ENCODE results near the gene AVP. TPM values are rescaled to one million over a fixed set of nuclear protein-coding genes. Genes with fewer than 3 reads are reported as not detected.
A peak's percentile ranks its signal among the peaks of the same experiment; 100 is the strongest.
"Not testable (repeated sequence)": the region's sequence is repeated elsewhere in the genome, so short reads cannot be mapped to it uniquely, and the experiment has no call there.

AVP gene
- total RNA-seq, 1 donor from 2014 or later, result not detected

- Histone ChIP-seq H3K9me3 (no peaks in the 10 kb centered on the region), H3K27ac (peak overlapping the region; percentile 7), H3K36me3 (peaks cover 27% of the 10 kb centered on the region), H3K27me3 (ENCODE audit: low read depth) (no peaks in the 10 kb centered on the region), H3K4me1 (no peaks in the 10 kb centered on the region), H3K4me3 (no peak overlapping the region)
- no peak for TF ChIP-seq CTCF (IDR thresholded peaks at IDR 0.05)
- ATAC-seq, result no peak
- no peak for DNase-seq
- intact Hi-C loops (cut with DNase I), result no loop called here
These were observed 37.6 kb upstream of the AVP start for GRCh38 chr20:3121955-3122610.

- Histone ChIP-seq H3K36me3 (peaks cover 27% of the 10 kb centered on the region), H3K27me3 (ENCODE audit: low read depth) (no peaks in the 10 kb centered on the region), H3K4me1 (no peaks in the 10 kb centered on the region), H3K9me3 (no peaks in the 10 kb centered on the region), H3K4me3 (no peak overlapping the region), H3K27ac (peak overlapping the region; percentile 7)
- DNase-seq (no peak), ATAC-seq (no peak)
- intact Hi-C loops (cut with DNase I), result no loop called here
- TF ChIP-seq CTCF (IDR thresholded peaks at IDR 0.05), result no peak
These were observed 36.9 kb upstream of the AVP start for GRCh38 chr20:3121271-3121911.

GRCh38 chr20:3119044-3119443, 34.5 kb upstream of the AVP start:
- TF ChIP-seq CTCF (IDR thresholded peaks at IDR 0.05), result no peak
- Histone ChIP-seq H3K9me3 (no peaks in the 10 kb centered on the region), H3K27ac (no peak overlapping the region), H3K36me3 (peaks cover 37% of the 10 kb centered on the region), H3K4me3 (no peak overlapping the region), H3K4me1 (peaks cover 8% of the 10 kb centered on the region), H3K27me3 (ENCODE audit: low read depth) (no peaks in the 10 kb centered on the region)
- intact Hi-C loops (cut with DNase I), result no loop called here
- DNase-seq (no peak), ATAC-seq (no peak)

- Histone ChIP-seq H3K27ac (peak overlapping the region; percentile 39), H3K36me3 (peaks cover 42% of the 10 kb centered on the region)
- intact Hi-C loops (cut with DNase I); H3K27me3 ChIP-seq (ENCODE audit: low read depth); H3K4me3 ChIP-seq; H3K4me1 ChIP-seq; H3K9me3 ChIP-seq: not testable (repeated sequence)
- DNase-seq, result peak; percentile 78
- peak; percentile 90 to 93 for ATAC-seq
- peak; percentile 68 for TF ChIP-seq CTCF (IDR thresholded peaks at IDR 0.05)
These were observed 33.4 kb upstream of the AVP start for GRCh38 chr20:3117839-3118379.

GRCh38 chr20:3116341-3116740, 31.8 kb upstream of the AVP start:
- no peak for TF ChIP-seq CTCF (IDR thresholded peaks at IDR 0.05)
- intact Hi-C loops (cut with DNase I), result no loop called here
- DNase-seq (no peak), ATAC-seq (no peak)
- H3K9me3 ChIP-seq, result no peaks in the 10 kb centered on the region
- peaks cover 8% of the 10 kb centered on the region for H3K4me1 ChIP-seq
- H3K27ac ChIP-seq, result no peak overlapping the region
- H3K27me3 ChIP-seq (ENCODE audit: low read depth), result no peaks in the 10 kb centered on the region
- H3K4me3 ChIP-seq, result no peak overlapping the region
- H3K36me3 ChIP-seq, result peaks cover 26% of the 10 kb centered on the region
